Right atrium auricular region (tissue), 2 donors: Measurements from ENCODE around the gene POLE. TPM values are rescaled to one million over a fixed set of nuclear protein-coding genes. Genes with fewer than 3 reads are reported as not detected.

Source experiments
- DNase-seq: peaks from one replicate; pipeline ENCODE4 v3.0.0-alpha.2; 2019; ENCODE audit warnings: low spot score
- H3K27ac ChIP-seq, 2 donors: fragments of 200-600 bp; sonication (generic); 1 replicate in 1 of 2; 2 replicates in 1 of 2; pipeline ENCODE4 v1.5.1; 2016 to 2019
- H3K27me3 ChIP-seq, 2 donors: fragments of 200-600 bp; sonication (generic); one replicate each; pipeline versions ENCODE4 v1.5.1 to v1.6.0; 2017 to 2019
- H3K36me3 ChIP-seq: fragments of 200-600 bp; sonication (generic); one replicate; pipeline ENCODE4 v1.5.1; 2016
- H3K4me1 ChIP-seq, 2 donors: fragments of 200-600 bp; sonication (generic); one replicate each; pipeline versions ENCODE4 v1.5.1 to v1.6.0; 2017 to 2019
- H3K4me3 ChIP-seq, 2 donors: fragments of 200-600 bp; sonication (generic); 1 replicate in 1 of 2; 2 replicates in 1 of 2; pipeline ENCODE4 v1.5.1; 2017 to 2019; ENCODE audit warnings: mild to moderate bottlenecking in 1 of 2, moderate library complexity in 1 of 2
- H3K9me3 ChIP-seq, 2 donors: fragments of 200-600 bp; sonication (generic); one replicate each; pipeline ENCODE4 v1.5.1; 2019
- CTCF ChIP-seq, 2 donors: fragments of 200-600 bp; sonication (generic); IDR thresholded peaks; one replicate each; pipeline ENCODE4 v1.5.1; 2019; ENCODE audit warnings: antibody characterized with exemption in 2 of 2
- total RNA-seq, 2 donors: library from RNA; depleted of rRNA; stranded (reverse); fragments of >200 nt; gene quantifications; one replicate each; pipeline ENCODE4 v1.1.0, GENCODE V29; 2016

Gene POLE
- total RNA-seq, 2 donors from 2014 or later, result 10.2 to 13.9 TPM

DNA sequence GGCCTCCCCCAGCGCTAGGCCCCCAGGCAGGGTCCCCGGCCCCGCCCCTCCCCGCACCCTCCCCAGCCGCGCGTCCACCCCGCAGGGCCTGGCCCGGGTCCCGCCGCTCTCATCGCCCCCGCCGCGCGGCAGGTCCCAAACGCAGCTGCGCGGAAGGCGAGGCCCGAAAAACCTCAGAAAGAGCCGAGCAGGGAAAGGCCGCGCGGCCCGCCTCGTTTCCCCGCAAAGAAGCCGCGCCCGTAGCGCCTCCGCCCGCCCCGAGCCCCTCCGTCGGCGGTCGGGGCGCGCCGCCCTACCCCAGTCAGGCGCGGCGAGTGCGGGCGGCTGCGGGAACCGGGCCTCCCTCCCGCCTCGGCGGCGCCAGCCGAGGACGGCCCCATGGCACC is 324 bp downstream of the POLE start:
- no peak for TF ChIP-seq CTCF (IDR thresholded peaks at IDR 0.05)
- peak overlapping the region; percentile 71 to 74 for H3K4me3 ChIP-seq
- H3K27me3 ChIP-seq, result no peaks in the 10 kb centered on the region
- H3K9me3 ChIP-seq, result no peaks in the 10 kb centered on the region
- H3K4me1 ChIP-seq, result peaks cover 0 to 15% of the 10 kb centered on the region in 2 donors
- no peaks in the 10 kb centered on the region for H3K36me3 ChIP-seq
- peak overlapping the region; percentile 32 to 66 for H3K27ac ChIP-seq
- no peak for DNase-seq

GRCh38 chr12:132685400-132685799 is 1.7 kb downstream of the POLE start:
- no peaks in the 10 kb centered on the region for H3K27me3 ChIP-seq
- no peak for TF ChIP-seq CTCF (IDR thresholded peaks at IDR 0.05)
- H3K9me3 ChIP-seq, result no peaks in the 10 kb centered on the region
- H3K36me3 ChIP-seq, result no peaks in the 10 kb centered on the region
- no peak overlapping the region for H3K27ac ChIP-seq
- H3K4me3 ChIP-seq, result no peak overlapping the region
- no peak for DNase-seq
- H3K4me1 ChIP-seq, result peaks cover 0 to 15% of the 10 kb centered on the region in 2 donors

GRCh38 chr12:132677492-132677891 is 9.7 kb downstream of the POLE start:
- no peaks in the 10 kb centered on the region for H3K9me3 ChIP-seq
- no peak overlapping the region for H3K4me3 ChIP-seq
- H3K36me3 ChIP-seq, result peaks cover 28% of the 10 kb centered on the region
- no peak for TF ChIP-seq CTCF (IDR thresholded peaks at IDR 0.05)
- H3K27me3 ChIP-seq, result no peaks in the 10 kb centered on the region
- H3K27ac ChIP-seq, result no peak overlapping the region
- H3K4me1 ChIP-seq, result no peaks in the 10 kb centered on the region
- DNase-seq, result no peak

DNA sequence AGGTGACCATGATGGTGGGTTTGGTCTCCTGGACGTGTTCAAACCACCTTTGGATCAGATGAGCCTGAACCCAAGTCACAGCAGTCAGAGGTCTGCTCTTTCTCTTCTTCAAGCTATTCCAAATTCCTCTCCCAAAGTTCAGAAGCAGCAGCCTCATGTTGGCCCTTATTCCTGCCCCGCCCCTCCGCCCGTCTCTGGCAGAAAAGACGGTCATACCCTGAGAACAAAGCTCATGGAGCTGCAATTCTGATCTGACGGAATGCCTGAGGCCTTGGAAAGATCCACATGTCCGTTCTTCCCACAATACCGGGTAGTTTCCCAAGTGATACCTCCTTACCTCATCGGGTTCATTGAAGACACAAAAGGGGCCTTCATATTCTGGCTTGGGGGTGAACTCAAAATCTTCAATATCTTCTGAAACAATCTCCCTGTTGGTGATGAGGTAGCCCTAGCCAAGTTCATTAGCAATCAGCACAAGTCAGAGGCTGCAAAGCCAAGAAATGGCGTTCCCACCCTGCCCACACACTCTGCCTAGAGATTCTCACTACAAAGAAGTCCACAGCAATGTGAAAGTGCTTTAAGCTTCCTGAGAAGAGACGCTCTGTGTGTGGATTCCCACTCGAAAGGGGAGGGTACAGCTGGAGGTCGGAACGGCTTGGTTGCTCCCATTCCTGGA is 11.2 kb downstream of the POLE start:
- TF ChIP-seq CTCF (IDR thresholded peaks at IDR 0.05), result no peak
- H3K27ac ChIP-seq, result no peak overlapping the region
- H3K4me1 ChIP-seq, result no peaks in the 10 kb centered on the region
- no peak for DNase-seq
- no peaks in the 10 kb centered on the region for H3K9me3 ChIP-seq
- H3K27me3 ChIP-seq, result no peaks in the 10 kb centered on the region
- no peak overlapping the region for H3K4me3 ChIP-seq
- H3K36me3 ChIP-seq, result peaks cover 36% of the 10 kb centered on the region

DNA sequence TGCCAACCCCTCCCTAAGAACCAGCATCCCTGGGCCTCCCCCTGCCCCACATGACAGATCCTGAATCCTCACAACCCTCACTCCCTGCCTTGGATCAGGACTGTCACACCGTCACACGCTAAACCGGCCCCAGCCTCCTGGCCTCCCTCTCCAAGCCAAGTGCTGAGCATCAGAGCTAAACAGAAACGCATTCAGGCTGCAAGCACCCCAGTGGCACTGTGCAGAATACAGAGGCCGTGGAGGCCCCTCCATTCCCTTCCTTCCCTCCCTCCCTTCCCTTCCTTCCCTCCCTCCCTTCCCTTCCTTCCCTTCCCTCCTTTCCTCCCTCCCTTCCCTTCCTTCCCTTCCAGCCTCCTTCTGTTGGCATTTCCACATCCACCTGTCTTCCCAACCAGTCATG is 12.6 kb downstream of the POLE start:
- Histone ChIP-seq H3K4me3 (no peak overlapping the region), H3K9me3 (no peaks in the 10 kb centered on the region), H3K27me3 (no peaks in the 10 kb centered on the region), H3K4me1 (no peaks in the 10 kb centered on the region), H3K27ac (no peak overlapping the region), H3K36me3 (peaks cover 36% of the 10 kb centered on the region)
- no peak for TF ChIP-seq CTCF (IDR thresholded peaks at IDR 0.05)
- DNase-seq, result no peak
